ENCODE data around the gene SPRR2G. TPM values are rescaled to one million over a fixed set of nuclear protein-coding genes. Genes with fewer than 3 reads are reported as not detected.

The SPRR2G gene
- total RNA-seq, 5 donors from 2014 or later (not counting 1 experiment from before 2014, with no cell fraction given), result not detected

GRCh38 chr1:153180556-153180955, 29.9 kb upstream of the SPRR2G start:
- no peaks in the 10 kb centered on the region for H3K4me1 Mint-ChIP-seq
- peaks cover 24 to 27% of the 10 kb centered on the region in 2 donors for H3K27me3 Mint-ChIP-seq
- POLR2A ChIA-PET, result interaction anchor here in 1 of 2 donors (0.5 kb wide), 1 partner anchor 659 kb away, joined by 4 read pairs; no protein-coding TSS in a partner anchor

DNA sequence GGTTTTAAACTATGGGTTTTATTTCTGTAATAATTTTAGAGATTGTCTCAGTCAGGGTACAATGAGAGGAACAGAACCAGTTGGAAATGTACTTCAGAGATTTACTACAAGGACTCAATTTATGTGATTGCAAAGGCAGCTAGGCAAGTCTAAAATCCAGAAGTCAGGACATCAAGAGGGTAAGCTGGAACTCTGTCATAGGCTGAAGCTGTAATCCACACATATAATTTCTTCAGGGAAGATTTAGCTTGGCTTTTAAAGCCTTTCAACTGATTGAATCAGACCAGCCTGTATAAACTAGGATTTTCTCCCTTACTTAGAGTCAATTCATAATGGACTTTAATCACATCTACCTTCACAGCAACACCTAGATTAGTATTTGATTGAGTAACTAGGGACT, 28.2 kb upstream of the SPRR2G start:
- CTCF ChIA-PET, result no interaction called here
- ATAC-seq (replicated peaks in 1 of 4), result no peak
- Histone ChIP-seq H3K9me3 (no peaks in the 10 kb centered on the region), H3K36me3 (ENCODE audit: control insufficient read depth in 2 of 2, extremely low read depth in 1 of 2, insufficient read depth in 1 of 2, low read length in 1 of 2) (no peaks in the 10 kb centered on the region), H3K27ac (ENCODE audit: low read length) (no peak overlapping the region), H3K27me3 (replicated peaks in 1 of 2; ENCODE audit: control insufficient read depth in 2 of 2, extremely low read depth in 1 of 2, insufficient read depth in 2 of 2, low read length in 1 of 2) (peaks cover 0 to 3% of the 10 kb centered on the region in 2 experiments), H3K4me1 (ENCODE audit: control insufficient read depth in 1 of 2, extremely low read depth in 1 of 2, insufficient read depth in 2 of 2, low read length in 2 of 2) (no peaks in the 10 kb centered on the region), H3K4me3 (ENCODE audit: control insufficient read depth in 1 of 2, extremely low read depth in 1 of 2, low read length in 1 of 2) (no peak overlapping the region)
- DNase-seq, result no peak
- Mint-ChIP-seq H3K4me1 (no peaks in the 10 kb centered on the region), H3K27ac (no peak overlapping the region), H3K27me3 (peaks cover 21 to 32% of the 10 kb centered on the region in 2 donors), H3K36me3 (no peaks in the 10 kb centered on the region), H3K9me3 (no peaks in the 10 kb centered on the region), H3K4me3 (no peak overlapping the region)
- POLR2A ChIA-PET, result no interaction called here

More at GRCh38 chr1:153180556-153180955, 29.9 kb upstream of the SPRR2G start:
- DNase-seq, result no peak
- no peaks in the 10 kb centered on the region for H3K36me3 ChIP-seq (ENCODE audit: control insufficient read depth in 2 of 2, extremely low read depth in 1 of 2, insufficient read depth in 1 of 2, low read length in 1 of 2)
- H3K4me1 ChIP-seq (ENCODE audit: control insufficient read depth in 1 of 2, extremely low read depth in 1 of 2, insufficient read depth in 2 of 2, low read length in 2 of 2), result no peaks in the 10 kb centered on the region
- no peaks in the 10 kb centered on the region for H3K9me3 ChIP-seq
- WGBS (ENCODE audit: insufficient coverage), result 60% methylated on average over 1 of the region's 4 CpGs
- Mint-ChIP-seq H3K4me3 (no peak overlapping the region), H3K27ac (no peak overlapping the region), H3K36me3 (no peaks in the 10 kb centered on the region), H3K9me3 (peaks cover under 1 to 3% (median 2%) of the 10 kb centered on the region in 3 donors)
- no peak overlapping the region for H3K4me3 ChIP-seq (ENCODE audit: control insufficient read depth in 1 of 2, extremely low read depth in 1 of 2, low read length in 1 of 2)
- no peaks in the 10 kb centered on the region for H3K27me3 ChIP-seq (replicated peaks in 1 of 2; ENCODE audit: control insufficient read depth in 2 of 2, extremely low read depth in 1 of 2, insufficient read depth in 2 of 2, low read length in 1 of 2)
- CTCF ChIA-PET, result no interaction called here
- no peak for ATAC-seq (replicated peaks in 1 of 4)
- no peak overlapping the region for H3K27ac ChIP-seq (ENCODE audit: low read length)

GRCh38 chr1:153174624-153175023, 23.9 kb upstream of the SPRR2G start:
- Mint-ChIP-seq H3K9me3 (no peaks in the 10 kb centered on the region), H3K36me3 (no peaks in the 10 kb centered on the region), H3K4me3 (no peak overlapping the region), H3K27me3 (peaks cover 25 to 30% of the 10 kb centered on the region in 2 donors), H3K27ac (no peak overlapping the region), H3K4me1 (no peaks in the 10 kb centered on the region)
- H3K4me1 ChIP-seq (ENCODE audit: control insufficient read depth in 1 of 2, extremely low read depth in 1 of 2, insufficient read depth in 2 of 2, low read length in 2 of 2), result no peaks in the 10 kb centered on the region
- no peak for DNase-seq
- no peak overlapping the region for H3K4me3 ChIP-seq (ENCODE audit: control insufficient read depth in 1 of 2, extremely low read depth in 1 of 2, low read length in 1 of 2)
- H3K9me3 ChIP-seq, result no peaks in the 10 kb centered on the region
- H3K27me3 ChIP-seq (replicated peaks in 1 of 2; ENCODE audit: control insufficient read depth in 2 of 2, extremely low read depth in 1 of 2, insufficient read depth in 2 of 2, low read length in 1 of 2), result peaks cover 3 to 4% of the 10 kb centered on the region in 2 experiments
- H3K27ac ChIP-seq (ENCODE audit: low read length), result no peak overlapping the region
- ChIA-PET CTCF (interaction anchor here in 1 of 2 donors (0.6 kb wide), 1 partner anchor 631 kb away, joined by 4 read pairs; no protein-coding TSS in a partner anchor), POLR2A (no interaction called here)
- no peak for ATAC-seq (replicated peaks in 1 of 4)
- H3K36me3 ChIP-seq (ENCODE audit: control insufficient read depth in 2 of 2, extremely low read depth in 1 of 2, insufficient read depth in 1 of 2, low read length in 1 of 2), result no peaks in the 10 kb centered on the region

- H3K27me3 Mint-ChIP-seq, result peaks cover 29 to 35% of the 10 kb centered on the region in 2 donors
- no peaks in the 10 kb centered on the region for H3K9me3 Mint-ChIP-seq
- no CpG with 5 or more reads among the region's 2 CpGs for WGBS (ENCODE audit: insufficient coverage)
- POLR2A ChIA-PET, result no interaction called here
- CTCF ChIA-PET, result no interaction called here
- DNase-seq (no peak), ATAC-seq (replicated peaks in 1 of 4) (no peak)
- H3K9me3 ChIP-seq, result no peaks in the 10 kb centered on the region
- no peak overlapping the region for H3K27ac ChIP-seq (ENCODE audit: low read length)
- no peaks in the 10 kb centered on the region for H3K36me3 Mint-ChIP-seq
- no peaks in the 10 kb centered on the region for H3K4me1 Mint-ChIP-seq
- H3K27ac Mint-ChIP-seq, result no peak overlapping the region
- peaks cover 3 to 8% of the 10 kb centered on the region in 2 experiments for H3K27me3 ChIP-seq (replicated peaks in 1 of 2; ENCODE audit: control insufficient read depth in 2 of 2, extremely low read depth in 1 of 2, insufficient read depth in 2 of 2, low read length in 1 of 2)
- no peak overlapping the region for H3K4me3 ChIP-seq (ENCODE audit: control insufficient read depth in 1 of 2, extremely low read depth in 1 of 2, low read length in 1 of 2)
- H3K4me1 ChIP-seq (ENCODE audit: control insufficient read depth in 1 of 2, extremely low read depth in 1 of 2, insufficient read depth in 2 of 2, low read length in 2 of 2), result no peaks in the 10 kb centered on the region
- no peaks in the 10 kb centered on the region for H3K36me3 ChIP-seq (ENCODE audit: control insufficient read depth in 2 of 2, extremely low read depth in 1 of 2, insufficient read depth in 1 of 2, low read length in 1 of 2)
- H3K4me3 Mint-ChIP-seq, result no peak overlapping the region
These were observed 18.0 kb upstream of the SPRR2G start for GRCh38 chr1:153168686-153169085.

- WGBS (ENCODE audit: insufficient coverage), result 83% methylated on average over 1 of the region's 2 CpGs
- Mint-ChIP-seq H3K4me3 (no peak overlapping the region), H3K27ac (no peak overlapping the region), H3K36me3 (peaks cover 5% of the 10 kb centered on the region), H3K27me3 (peaks cover 28 to 31% of the 10 kb centered on the region in 2 donors), H3K4me1 (no peaks in the 10 kb centered on the region), H3K9me3 (peaks cover 7 to 17% (median 8%) of the 10 kb centered on the region in 3 donors)
- ATAC-seq (replicated peaks in 1 of 4), result no peak
- ChIA-PET POLR2A (no interaction called here), CTCF (no interaction called here)
- no peaks in the 10 kb centered on the region for H3K36me3 ChIP-seq (ENCODE audit: control insufficient read depth in 2 of 2, extremely low read depth in 1 of 2, insufficient read depth in 1 of 2, low read length in 1 of 2)
- no peak overlapping the region for H3K27ac ChIP-seq (ENCODE audit: low read length)
- no peak overlapping the region for H3K4me3 ChIP-seq (ENCODE audit: control insufficient read depth in 1 of 2, extremely low read depth in 1 of 2, low read length in 1 of 2)
- no peaks in the 10 kb centered on the region for H3K4me1 ChIP-seq (ENCODE audit: control insufficient read depth in 1 of 2, extremely low read depth in 1 of 2, insufficient read depth in 2 of 2, low read length in 2 of 2)
- H3K27me3 ChIP-seq (replicated peaks in 1 of 2; ENCODE audit: control insufficient read depth in 2 of 2, extremely low read depth in 1 of 2, insufficient read depth in 2 of 2, low read length in 1 of 2), result peaks cover 5 to 6% of the 10 kb centered on the region in 2 experiments
- DNase-seq, result no peak
- no peaks in the 10 kb centered on the region for H3K9me3 ChIP-seq
These were observed 4.9 kb upstream of the SPRR2G start for GRCh38 chr1:153155541-153155940.

GRCh38 chr1:153152481-153152880, 1.8 kb upstream of the SPRR2G start:
- no peak overlapping the region for H3K4me3 ChIP-seq (ENCODE audit: control insufficient read depth in 1 of 2, extremely low read depth in 1 of 2, low read length in 1 of 2)
- POLR2A ChIA-PET, result no interaction called here
- peaks cover 2 to 5% of the 10 kb centered on the region in 2 experiments for H3K27me3 ChIP-seq (replicated peaks in 1 of 2; ENCODE audit: control insufficient read depth in 2 of 2, extremely low read depth in 1 of 2, insufficient read depth in 2 of 2, low read length in 1 of 2)
- ATAC-seq (replicated peaks in 1 of 4) (no peak), DNase-seq (no peak)
- no peak overlapping the region for H3K27ac ChIP-seq (ENCODE audit: low read length)
- H3K27ac Mint-ChIP-seq, result no peak overlapping the region
- H3K36me3 Mint-ChIP-seq, result no peaks in the 10 kb centered on the region
- no peaks in the 10 kb centered on the region for H3K36me3 ChIP-seq (ENCODE audit: control insufficient read depth in 2 of 2, extremely low read depth in 1 of 2, insufficient read depth in 1 of 2, low read length in 1 of 2)
- H3K9me3 ChIP-seq, result no peaks in the 10 kb centered on the region
- CTCF ChIA-PET, result no interaction called here
- peaks cover 0 to 3% (median 2%) of the 10 kb centered on the region in 3 donors for H3K9me3 Mint-ChIP-seq
- 83% methylated on average over 1 of the region's 3 CpGs for WGBS (ENCODE audit: insufficient coverage)
- H3K27me3 Mint-ChIP-seq, result peaks cover 34 to 45% of the 10 kb centered on the region in 2 donors
- H3K4me1 ChIP-seq (ENCODE audit: control insufficient read depth in 1 of 2, extremely low read depth in 1 of 2, insufficient read depth in 2 of 2, low read length in 2 of 2), result no peaks in the 10 kb centered on the region
- H3K4me3 Mint-ChIP-seq, result no peak overlapping the region
- H3K4me1 Mint-ChIP-seq, result no peaks in the 10 kb centered on the region

DNA sequence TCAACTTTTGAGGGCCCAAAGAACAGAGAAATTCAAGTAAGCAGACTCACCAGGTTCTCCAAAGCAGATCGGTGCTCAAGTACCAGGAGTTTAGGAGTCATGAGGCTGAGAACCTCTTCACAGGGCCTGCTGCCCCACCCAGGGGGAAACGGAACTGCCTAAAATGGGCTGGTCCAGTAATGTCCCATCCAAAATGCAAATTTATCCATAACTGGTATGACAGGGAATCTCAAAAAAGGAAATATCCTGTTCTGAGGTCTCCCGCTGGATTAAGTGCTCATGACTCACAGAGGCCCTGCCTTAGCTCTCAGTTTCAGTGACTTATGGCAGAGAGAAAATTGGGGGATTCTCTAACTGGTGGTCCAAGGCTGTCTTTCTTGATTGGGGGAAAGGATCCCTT, 9.3 kb downstream of the SPRR2G start:
- no peak for ATAC-seq (replicated peaks in 1 of 4)
- POLR2A ChIA-PET, result no interaction called here
- Histone ChIP-seq H3K36me3 (ENCODE audit: control insufficient read depth in 2 of 2, extremely low read depth in 1 of 2, insufficient read depth in 1 of 2, low read length in 1 of 2) (no peaks in the 10 kb centered on the region), H3K4me1 (ENCODE audit: control insufficient read depth in 1 of 2, extremely low read depth in 1 of 2, insufficient read depth in 2 of 2, low read length in 2 of 2) (no peaks in the 10 kb centered on the region), H3K4me3 (ENCODE audit: control insufficient read depth in 1 of 2, extremely low read depth in 1 of 2, low read length in 1 of 2) (no peak overlapping the region), H3K9me3 (no peaks in the 10 kb centered on the region), H3K27ac (ENCODE audit: low read length) (no peak overlapping the region), H3K27me3 (replicated peaks in 1 of 2; ENCODE audit: control insufficient read depth in 2 of 2, extremely low read depth in 1 of 2, insufficient read depth in 2 of 2, low read length in 1 of 2) (peaks cover 2% of the 10 kb centered on the region in 2 experiments)
- H3K4me3 Mint-ChIP-seq, result no peak overlapping the region
- H3K4me1 Mint-ChIP-seq, result no peaks in the 10 kb centered on the region
- no peak overlapping the region for H3K27ac Mint-ChIP-seq
- no peaks in the 10 kb centered on the region for H3K36me3 Mint-ChIP-seq
- no peaks in the 10 kb centered on the region for H3K9me3 Mint-ChIP-seq
- DNase-seq, result no peak
- WGBS (ENCODE audit: insufficient coverage), result 81% methylated on average over 3 of the region's 3 CpGs
- CTCF ChIA-PET, result no interaction called here
- H3K27me3 Mint-ChIP-seq, result peaks cover 41 to 42% of the 10 kb centered on the region in 2 donors
